HG03095 (cell line): Measurements from ENCODE around the gene FBL.
A peak's percentile ranks its signal among the peaks of the same experiment; 100 is the strongest.
"Not testable (repeated sequence)": the region's sequence is repeated elsewhere in the genome, so short reads cannot be mapped to it uniquely, and the experiment has no call there.

Source experiments
- ATAC-seq: cut with Tn5 transposase; IDR thresholded peaks from one replicate; pipeline ENCODE4 v1.9.1; 2021; ENCODE audit warnings: moderate library complexity; ENCODE audit not compliant: unreplicated experiment

Gene FBL

GRCh38 chr19:39845933-39846677 is at the start of gene FBL:
Gene FBL (minus strand): TSS chr19:39846379. CDS start chr19:39846300, 79 bp downstream.
- peak; percentile 59 for ATAC-seq

- ATAC-seq, result not testable (repeated sequence)
Measured at GRCh38 chr19:39895096-39895495, 48.9 kb upstream of the FBL start.

GRCh38 chr19:39894236-39894606 is 48.0 kb upstream of the FBL start:
- ATAC-seq, result not testable (repeated sequence)

- ATAC-seq, result not testable (repeated sequence)
Measured at GRCh38 chr19:39893366-39894235, 47.4 kb upstream of the FBL start.

GRCh38 chr19:39892506-39892902 is 46.3 kb upstream of the FBL start:
- ATAC-seq, result not testable (repeated sequence)

- not testable (repeated sequence) for ATAC-seq
Measured at GRCh38 chr19:39891660-39892505, 45.7 kb upstream of the FBL start.

GRCh38 chr19:39890755-39891551 is 44.8 kb upstream of the FBL start:
- no peak for ATAC-seq

GRCh38 chr19:39889872-39890754 is 43.9 kb upstream of the FBL start:
- ATAC-seq, result not testable (repeated sequence)

GRCh38 chr19:39887456-39887951 is 41.3 kb upstream of the FBL start:
- ATAC-seq, result not testable (repeated sequence)

GRCh38 chr19:39885821-39886554 is 39.8 kb upstream of the FBL start:
- not testable (repeated sequence) for ATAC-seq

- not testable (repeated sequence) for ATAC-seq
Measured at GRCh38 chr19:39884721-39885120, 38.5 kb upstream of the FBL start.

GRCh38 chr19:39882645-39883044 is 36.5 kb upstream of the FBL start:
- not testable (repeated sequence) for ATAC-seq

- ATAC-seq, result not testable (repeated sequence)
Measured at GRCh38 chr19:39881495-39882110, 35.4 kb upstream of the FBL start.

GRCh38 chr19:39880241-39880640 is 34.1 kb upstream of the FBL start:
- ATAC-seq, result not testable (repeated sequence)

GRCh38 chr19:39879796-39880195 is 33.6 kb upstream of the FBL start:
- not testable (repeated sequence) for ATAC-seq

GRCh38 chr19:39878866-39879265 is 32.7 kb upstream of the FBL start:
- ATAC-seq, result not testable (repeated sequence)

- ATAC-seq, result no peak
Measured at GRCh38 chr19:39878398-39878797, 32.2 kb upstream of the FBL start.

- not testable (repeated sequence) for ATAC-seq
Measured at GRCh38 chr19:39877982-39878381, 31.8 kb upstream of the FBL start.
